Neural progenitor cell (in vitro differentiated cells): ENCODE results near the gene TES.

ENCODE experiments used
- EZH2 ChIP-seq: fragments of 200-600 bp; sonication (generic); IDR thresholded peaks from 2 replicates; pipeline ENCODE4 v1.6.1; 2017; ENCODE audit warnings: antibody characterized with exemption, mild to moderate bottlenecking, moderate library complexity
- EZH2phosphoT487 ChIP-seq: fragments of 200-600 bp; sonication (generic); IDR thresholded peaks from 2 replicates; pipeline ENCODE4 v1.6.1; 2017; ENCODE audit warnings: antibody characterized with exemption
- TF ChIP-seq, protein P1 (sequence below): fragments of 200-600 bp; sonication (generic); IDR thresholded peaks from 2 replicates; pipeline ENCODE4 v1.5.1; 2017; ENCODE audit warnings: antibody characterized with exemption, mild to moderate bottlenecking

DNA sequence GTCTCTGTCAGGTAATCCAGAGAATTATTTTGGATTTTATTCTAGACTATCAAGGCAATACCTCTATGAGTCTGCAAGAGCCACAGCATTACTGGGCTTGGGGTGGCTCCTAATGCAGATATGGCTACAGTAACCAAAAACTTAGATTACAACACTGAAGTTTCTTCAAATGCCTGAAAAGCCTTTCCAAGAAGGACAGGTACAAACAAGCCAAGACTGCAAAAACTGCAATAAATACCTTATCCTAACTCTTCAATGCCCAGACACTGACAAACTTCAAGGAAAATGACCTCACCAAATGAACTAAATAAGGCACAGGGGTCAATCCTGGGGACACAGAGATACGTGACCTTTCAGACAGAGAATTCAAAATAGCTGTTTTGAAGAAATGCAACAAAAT is 82.0 kb downstream of the TES start:
- TF ChIP-seq, protein P1, sequence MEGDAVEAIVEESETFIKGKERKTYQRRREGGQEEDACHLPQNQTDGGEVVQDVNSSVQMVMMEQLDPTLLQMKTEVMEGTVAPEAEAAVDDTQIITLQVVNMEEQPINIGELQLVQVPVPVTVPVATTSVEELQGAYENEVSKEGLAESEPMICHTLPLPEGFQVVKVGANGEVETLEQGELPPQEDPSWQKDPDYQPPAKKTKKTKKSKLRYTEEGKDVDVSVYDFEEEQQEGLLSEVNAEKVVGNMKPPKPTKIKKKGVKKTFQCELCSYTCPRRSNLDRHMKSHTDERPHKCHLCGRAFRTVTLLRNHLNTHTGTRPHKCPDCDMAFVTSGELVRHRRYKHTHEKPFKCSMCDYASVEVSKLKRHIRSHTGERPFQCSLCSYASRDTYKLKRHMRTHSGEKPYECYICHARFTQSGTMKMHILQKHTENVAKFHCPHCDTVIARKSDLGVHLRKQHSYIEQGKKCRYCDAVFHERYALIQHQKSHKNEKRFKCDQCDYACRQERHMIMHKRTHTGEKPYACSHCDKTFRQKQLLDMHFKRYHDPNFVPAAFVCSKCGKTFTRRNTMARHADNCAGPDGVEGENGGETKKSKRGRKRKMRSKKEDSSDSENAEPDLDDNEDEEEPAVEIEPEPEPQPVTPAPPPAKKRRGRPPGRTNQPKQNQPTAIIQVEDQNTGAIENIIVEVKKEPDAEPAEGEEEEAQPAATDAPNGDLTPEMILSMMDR: no peak
- TF ChIP-seq EZH2 (no peak), EZH2phosphoT487 (no peak)
